GM21786 (cell line): ENCODE data around the gene KLHL22.
"Not testable (repeated sequence)": the region's sequence is repeated elsewhere in the genome, so short reads cannot be mapped to it uniquely, and the experiment has no call there.

ENCODE experiments used
- ATAC-seq: cut with Tn5 transposase; IDR thresholded peaks from one replicate; pipeline ENCODE4 v1.9.1; 2021; ENCODE audit not compliant: unreplicated experiment

The KLHL22 gene, protein sequence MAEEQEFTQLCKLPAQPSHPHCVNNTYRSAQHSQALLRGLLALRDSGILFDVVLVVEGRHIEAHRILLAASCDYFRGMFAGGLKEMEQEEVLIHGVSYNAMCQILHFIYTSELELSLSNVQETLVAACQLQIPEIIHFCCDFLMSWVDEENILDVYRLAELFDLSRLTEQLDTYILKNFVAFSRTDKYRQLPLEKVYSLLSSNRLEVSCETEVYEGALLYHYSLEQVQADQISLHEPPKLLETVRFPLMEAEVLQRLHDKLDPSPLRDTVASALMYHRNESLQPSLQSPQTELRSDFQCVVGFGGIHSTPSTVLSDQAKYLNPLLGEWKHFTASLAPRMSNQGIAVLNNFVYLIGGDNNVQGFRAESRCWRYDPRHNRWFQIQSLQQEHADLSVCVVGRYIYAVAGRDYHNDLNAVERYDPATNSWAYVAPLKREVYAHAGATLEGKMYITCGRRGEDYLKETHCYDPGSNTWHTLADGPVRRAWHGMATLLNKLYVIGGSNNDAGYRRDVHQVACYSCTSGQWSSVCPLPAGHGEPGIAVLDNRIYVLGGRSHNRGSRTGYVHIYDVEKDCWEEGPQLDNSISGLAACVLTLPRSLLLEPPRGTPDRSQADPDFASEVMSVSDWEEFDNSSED

DNA sequence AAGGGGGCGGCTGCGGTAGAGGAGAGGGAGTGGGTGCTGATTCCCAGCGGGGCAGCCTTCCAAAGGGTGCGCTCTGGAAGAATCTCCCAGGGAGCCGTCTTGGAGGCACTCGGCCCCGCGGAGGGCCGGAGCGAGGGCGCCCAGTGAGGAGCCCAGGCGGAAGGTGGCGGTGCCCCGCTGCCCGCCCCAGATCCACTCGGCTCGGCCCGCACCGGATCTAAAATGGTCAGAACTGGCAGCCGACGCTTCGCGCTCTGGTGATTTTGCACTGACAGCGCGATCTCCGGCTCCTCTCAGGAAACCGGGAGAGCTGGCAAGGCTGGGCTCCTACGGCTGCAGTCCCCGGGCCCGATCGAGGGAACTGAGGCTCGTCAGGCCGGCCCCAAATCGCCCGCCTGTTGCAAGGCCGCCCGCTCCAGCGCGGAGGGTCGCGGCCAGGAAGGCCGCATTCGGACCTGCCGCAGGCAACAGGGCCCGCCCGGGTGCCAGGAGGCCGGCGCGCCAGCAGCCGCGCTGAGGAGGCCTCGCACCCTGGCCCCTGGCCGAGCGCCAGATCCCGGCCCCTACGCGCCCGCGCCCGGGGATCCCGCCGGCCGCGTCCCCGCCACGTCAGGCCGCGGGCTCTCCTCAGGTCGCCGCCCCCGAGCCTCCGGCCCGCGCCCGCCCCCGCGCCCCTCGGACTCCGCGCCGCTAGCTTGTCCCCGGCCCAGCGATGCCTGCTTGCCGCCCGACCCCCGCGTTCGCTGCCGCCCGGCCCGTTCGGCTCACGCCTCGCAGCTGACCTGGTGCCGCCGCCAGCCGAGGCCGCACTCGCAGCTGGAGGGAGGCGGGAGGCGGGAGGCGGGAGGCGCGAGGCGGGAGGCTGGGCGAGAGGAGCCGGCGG, at the start of gene KLHL22:
TSS of gene KLHL22 (minus strand) at position 818 of the 883 bp plus-strand sequence. CDS start 6,584 bp downstream, outside the sequence.
- ATAC-seq, result peak; percentile 26

- not testable (repeated sequence) for ATAC-seq
Measured at GRCh38 chr22:20545318-20545634, 49.7 kb upstream of the KLHL22 start.

GRCh38 chr22:20542736-20543135, 47.1 kb upstream of the KLHL22 start:
- no peak for ATAC-seq

DNA sequence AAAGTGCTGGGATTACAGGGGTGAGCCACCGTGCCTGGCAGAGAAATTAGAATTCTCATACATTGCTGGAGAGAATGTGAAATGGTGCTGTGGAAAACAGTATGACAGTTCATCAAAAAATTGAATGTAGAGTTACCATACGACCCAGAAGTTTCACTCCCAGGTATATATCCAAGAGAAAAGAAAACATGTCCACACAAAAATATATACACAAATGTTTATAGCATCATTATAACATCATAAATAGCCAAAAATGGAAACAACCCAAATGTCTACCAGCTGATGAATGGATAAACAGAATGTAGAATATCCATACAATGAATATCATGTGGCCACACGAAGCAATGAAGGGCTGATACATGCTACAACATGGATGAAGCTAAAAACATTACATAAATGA, 46.5 kb upstream of the KLHL22 start:
- no peak for ATAC-seq

GRCh38 chr22:20538875-20539274, 43.3 kb upstream of the KLHL22 start:
- not testable (repeated sequence) for ATAC-seq

GRCh38 chr22:20537983-20538382, 42.4 kb upstream of the KLHL22 start:
- ATAC-seq, result no peak

- ATAC-seq, result no peak
Measured at GRCh38 chr22:20537325-20537756, 41.7 kb upstream of the KLHL22 start.

DNA sequence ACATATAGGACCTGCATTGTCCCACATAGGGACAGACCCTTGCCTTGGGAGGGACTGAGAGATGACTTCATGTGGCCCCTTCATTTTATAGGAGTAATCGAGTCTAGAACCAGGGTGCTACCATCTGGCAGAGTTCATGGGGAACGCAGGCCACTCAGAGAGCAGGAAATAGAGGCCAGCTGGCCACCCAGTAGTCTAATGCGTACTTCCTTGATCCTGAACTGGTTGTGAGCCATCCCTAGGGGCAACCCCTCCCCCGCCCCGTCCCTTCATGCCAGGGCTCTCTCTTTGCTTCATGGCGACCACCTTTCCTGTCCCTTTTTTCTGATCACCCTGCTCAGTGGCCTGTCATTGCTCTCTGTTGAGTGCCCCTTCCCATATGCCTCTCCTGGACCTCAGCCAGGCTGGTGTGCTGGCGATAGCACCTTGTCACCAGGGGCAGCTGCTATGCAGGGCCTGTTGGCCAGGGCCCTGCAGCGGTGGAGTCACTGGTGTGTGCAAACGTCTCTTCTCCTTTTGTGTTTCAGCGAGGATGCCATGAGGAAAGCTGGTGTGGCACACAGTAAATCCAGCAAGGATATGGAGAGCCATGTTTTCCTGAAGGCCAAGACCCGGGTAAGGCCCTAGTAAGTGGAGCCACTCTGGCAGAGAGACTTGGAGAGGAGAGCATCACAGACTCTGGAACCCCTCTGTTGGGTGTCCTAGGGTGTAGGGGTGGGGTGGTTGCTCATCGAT, 41.2 kb upstream of the KLHL22 start:
- ATAC-seq, result no peak

DNA sequence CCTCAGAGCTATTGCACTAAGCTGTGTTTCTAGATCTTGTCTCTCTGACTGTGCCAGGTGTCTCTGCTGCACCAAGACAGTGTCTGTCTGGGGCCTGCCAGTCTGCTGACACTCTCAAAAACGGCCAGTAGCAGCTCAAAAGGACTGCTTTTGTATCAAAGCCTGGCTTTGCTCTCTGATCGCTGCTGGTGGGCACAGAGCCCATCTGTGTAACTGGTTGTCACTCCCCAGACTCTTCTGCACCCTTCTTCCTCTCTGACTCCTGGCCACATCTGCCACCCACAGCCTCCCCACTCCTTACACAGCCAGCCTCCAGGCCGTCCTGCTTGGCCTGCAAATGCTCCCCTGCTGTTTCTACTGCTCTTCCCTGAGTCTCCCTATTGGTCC, 38.3 kb upstream of the KLHL22 start:
- no peak for ATAC-seq

GRCh38 chr22:20533095-20533878, 37.7 kb upstream of the KLHL22 start:
- ATAC-seq, result no peak

GRCh38 chr22:20532256-20532993, 36.8 kb upstream of the KLHL22 start:
- no peak for ATAC-seq

DNA sequence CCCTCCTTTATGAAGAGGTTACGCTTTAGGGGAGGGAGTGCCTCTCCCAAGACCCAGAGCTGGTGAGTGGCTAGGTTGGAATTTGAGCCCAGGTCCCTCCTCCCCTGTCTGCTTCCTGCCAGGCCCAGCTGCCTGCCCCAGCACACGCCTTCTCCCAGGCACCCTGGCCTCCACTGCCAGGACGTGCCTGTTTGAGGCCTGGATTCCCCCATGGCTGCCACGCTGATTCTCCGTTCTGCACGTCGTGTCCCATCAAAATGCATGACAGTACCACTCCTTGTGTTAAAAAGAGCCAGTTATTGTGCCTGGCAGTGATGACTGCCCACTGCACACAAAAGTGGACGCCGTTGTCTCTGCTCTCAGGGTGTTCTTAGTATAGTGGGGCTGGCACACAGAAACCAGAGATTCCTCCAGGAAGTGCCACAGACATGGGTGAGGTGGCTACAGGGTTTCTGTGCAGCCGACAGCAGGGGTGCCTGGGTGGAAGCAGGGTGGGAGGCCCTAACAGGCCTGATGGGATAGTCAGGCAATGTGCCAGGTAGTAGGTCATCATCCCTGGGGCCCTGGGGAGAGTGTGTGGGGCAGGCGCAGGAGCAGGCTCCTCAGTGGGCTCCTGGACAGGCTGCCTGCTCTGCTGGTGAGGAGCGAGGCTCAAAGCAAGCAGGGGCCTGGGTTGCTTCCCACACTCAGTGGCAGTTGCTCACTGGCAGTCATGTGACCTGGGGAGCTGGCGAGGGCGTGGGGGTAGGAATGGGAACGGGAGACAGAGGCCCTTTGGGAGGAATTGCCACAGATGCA, 36.0 kb upstream of the KLHL22 start:
- no peak for ATAC-seq

GRCh38 chr22:20531154-20531403, 35.5 kb upstream of the KLHL22 start:
- ATAC-seq, result no peak

- no peak for ATAC-seq
Measured at GRCh38 chr22:20530368-20531153, 35.0 kb upstream of the KLHL22 start.

GRCh38 chr22:20528405-20528978, 32.9 kb upstream of the KLHL22 start:
- no peak for ATAC-seq

DNA sequence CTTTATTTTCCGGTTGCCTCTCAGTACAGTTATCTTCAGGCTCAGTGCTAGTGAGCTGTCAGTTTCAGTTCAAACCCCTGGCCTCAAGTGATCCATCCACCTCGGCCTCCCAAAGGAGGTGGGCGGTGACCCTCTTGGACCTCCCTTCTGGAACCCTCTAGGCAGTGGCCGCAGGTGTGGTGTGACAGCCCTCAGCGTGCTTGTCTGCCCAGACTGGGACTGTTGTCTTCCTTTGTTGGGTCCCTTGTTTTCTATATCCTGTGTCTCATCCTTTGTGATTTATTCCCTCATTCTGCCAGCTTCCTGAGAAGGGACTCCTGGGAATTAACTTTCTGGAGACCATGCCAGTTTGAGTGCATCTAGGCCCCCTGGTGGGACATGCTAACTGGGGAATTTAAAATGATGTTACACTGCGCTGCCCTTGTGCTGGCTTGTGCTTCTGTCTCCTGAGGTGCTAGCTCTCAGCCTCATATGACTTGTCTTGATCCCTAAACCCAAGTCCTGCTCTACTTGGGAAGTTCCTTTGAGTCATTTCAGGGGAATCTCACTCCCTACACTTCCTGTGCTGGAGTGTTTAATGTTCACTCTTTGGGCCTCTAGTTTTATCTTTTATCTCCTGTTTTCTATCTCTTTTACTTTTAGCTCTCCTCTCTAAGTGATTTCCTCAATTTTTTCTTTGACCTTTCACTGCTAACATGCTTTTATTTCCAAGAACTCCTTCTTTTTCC, 31.2 kb upstream of the KLHL22 start:
- no peak for ATAC-seq

- ATAC-seq, result no peak
Measured at GRCh38 chr22:20526305-20526627, 30.7 kb upstream of the KLHL22 start.
